ENCODE measurements around the gene BICC1. TPM values are rescaled to one million over a fixed set of nuclear protein-coding genes. Genes with fewer than 3 reads are reported as not detected.

BICC1 gene
- total and polyA plus RNA-seq, 2 donors (not counting 3 experiments of a cell fraction or from before 2014, with no cell fraction given): 0.06 to 0.29 TPM

DNA sequence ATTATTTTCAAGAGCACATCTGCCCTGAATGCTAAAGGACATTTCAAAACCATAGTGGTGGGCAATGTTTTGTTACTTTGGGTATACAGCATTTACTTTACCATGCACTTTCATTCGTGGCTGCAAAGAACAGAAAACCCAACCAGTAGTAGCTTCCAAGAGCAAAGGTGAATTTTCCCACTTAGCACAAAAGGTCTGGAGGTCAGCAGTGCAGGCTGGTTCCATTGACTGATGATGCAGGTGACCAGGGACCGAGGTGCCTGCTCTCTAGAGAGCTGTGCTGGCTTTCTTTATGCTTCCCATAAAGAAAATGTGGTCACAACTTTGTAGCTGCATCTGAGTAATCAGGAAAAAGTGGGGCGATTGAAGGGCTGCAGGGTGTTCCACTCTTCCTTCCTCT is 240.0 kb downstream of the BICC1 start:
- DNase-seq (ENCODE audit: low read depth, low spot score) (no peak), FAIRE-seq (no peak)
- dilution Hi-C loops (cut with MboI; ENCODE audit: extremely low pct_ligation_motif_present, low sequenced_read_pairs) (no loop called here), intact Hi-C loops (cut with micrococcal nuclease) (no loop called here)
- TF ChIP-seq, protein P1, sequence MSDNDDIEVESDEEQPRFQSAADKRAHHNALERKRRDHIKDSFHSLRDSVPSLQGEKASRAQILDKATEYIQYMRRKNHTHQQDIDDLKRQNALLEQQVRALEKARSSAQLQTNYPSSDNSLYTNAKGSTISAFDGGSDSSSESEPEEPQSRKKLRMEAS (IDR thresholded peaks at IDR 0.05; ENCODE audit: insufficient read depth, insufficient read length): no peak
- no peak for TF ChIP-seq MYC (IDR thresholded peaks at IDR 0.05; ENCODE audit: low read depth, low read length)
- Histone ChIP-seq H3K36me3 (ENCODE audit: control insufficient read depth in 2 of 2, extremely low read depth in 1 of 2, insufficient read depth in 2 of 2, low read length in 2 of 2) (no peaks in the 10 kb centered on the region), H3K9me3 (replicated peaks; ENCODE audit: control insufficient read depth, insufficient read depth, low read length) (no peaks in the 10 kb centered on the region), H2AFZ (ENCODE audit: low read depth, low read length) (no peak overlapping the region), H3K9ac (replicated peaks; ENCODE audit: extremely low read depth, insufficient read depth, low read length) (no peak overlapping the region), H3K27me3 (ENCODE audit: control insufficient read depth in 2 of 2, insufficient read depth in 2 of 2, low read length in 2 of 2) (no peaks in the 10 kb centered on the region), H4K20me1 (replicated peaks; ENCODE audit: control insufficient read depth, extremely low read depth, insufficient read depth, low read length) (no peaks in the 10 kb centered on the region), H3K4me3 (replicated peaks in 1 of 3; ENCODE audit: insufficient read depth in 1 of 3, low read depth in 1 of 3, low read length in 3 of 3) (no peak overlapping the region), H3K4me2 (ENCODE audit: insufficient read depth, low read length) (no peak overlapping the region), H3K79me2 (ENCODE audit: control insufficient read depth, insufficient read depth, low read length) (no peaks in the 10 kb centered on the region), H3K27ac (ENCODE audit: insufficient read depth, low read depth, low read length) (no peak overlapping the region), H3K9me1 (replicated peaks; ENCODE audit: control insufficient read depth, extremely low read depth, insufficient read depth, low read length) (no peaks in the 10 kb centered on the region), H3K4me1 (ENCODE audit: control insufficient read depth, extremely low read depth, insufficient read depth, low read length) (no peaks in the 10 kb centered on the region)
- ChIA-PET CTCF (no interaction called here), POLR2A (no interaction called here)
- no TSS peak for BruUV-seq (replicated peaks)

DNA sequence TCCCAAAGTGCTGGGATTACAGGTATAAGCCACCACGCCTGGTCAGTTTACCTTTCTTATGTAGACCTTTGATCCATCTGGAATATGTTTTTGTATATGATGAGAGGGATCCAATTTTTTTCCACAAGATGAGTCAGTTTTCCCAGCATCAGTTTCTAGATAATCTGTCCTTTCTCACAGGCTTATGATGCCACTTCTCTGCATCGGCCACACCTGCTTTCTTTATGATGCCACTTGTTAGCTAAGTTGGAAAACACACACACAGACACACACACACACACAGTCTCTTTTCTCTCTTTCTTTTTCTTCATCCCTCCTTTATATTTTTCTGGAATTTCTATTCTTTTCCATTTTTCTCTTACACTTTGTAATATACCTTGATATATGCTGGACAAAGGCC is 240.8 kb downstream of the BICC1 start:
- Histone ChIP-seq H3K9me1 (replicated peaks; ENCODE audit: control insufficient read depth, extremely low read depth, insufficient read depth, low read length) (no peaks in the 10 kb centered on the region), H2AFZ (ENCODE audit: low read depth, low read length) (no peak overlapping the region), H3K9ac (replicated peaks; ENCODE audit: extremely low read depth, insufficient read depth, low read length) (no peak overlapping the region), H3K4me1 (ENCODE audit: control insufficient read depth, extremely low read depth, insufficient read depth, low read length) (no peaks in the 10 kb centered on the region), H4K20me1 (replicated peaks; ENCODE audit: control insufficient read depth, extremely low read depth, insufficient read depth, low read length) (no peaks in the 10 kb centered on the region), H3K9me3 (replicated peaks; ENCODE audit: control insufficient read depth, insufficient read depth, low read length) (no peaks in the 10 kb centered on the region), H3K4me2 (ENCODE audit: insufficient read depth, low read length) (no peak overlapping the region), H3K4me3 (replicated peaks in 1 of 3; ENCODE audit: insufficient read depth in 1 of 3, low read depth in 1 of 3, low read length in 3 of 3) (no peak overlapping the region), H3K27me3 (ENCODE audit: control insufficient read depth in 2 of 2, insufficient read depth in 2 of 2, low read length in 2 of 2) (no peaks in the 10 kb centered on the region), H3K27ac (ENCODE audit: insufficient read depth, low read depth, low read length) (no peak overlapping the region), H3K79me2 (ENCODE audit: control insufficient read depth, insufficient read depth, low read length) (no peaks in the 10 kb centered on the region), H3K36me3 (ENCODE audit: control insufficient read depth in 2 of 2, extremely low read depth in 1 of 2, insufficient read depth in 2 of 2, low read length in 2 of 2) (no peaks in the 10 kb centered on the region)
- TF ChIP-seq GATA2 (IDR thresholded peaks at IDR 0.05; ENCODE audit: insufficient read depth, insufficient read length, low read depth, low read length) (no peak), JUN (IDR thresholded peaks at IDR 0.05; ENCODE audit: borderline replicate concordance, insufficient read depth, insufficient read length, low read depth) (no peak), FOS (IDR thresholded peaks at IDR 0.05; ENCODE audit: borderline replicate concordance, insufficient read depth, low read length) (no peak), POLR2AphosphoS5 (IDR thresholded peaks at IDR 0.05; ENCODE audit: insufficient read depth, low read depth, low read length) (no peak), EZH2 (IDR thresholded peaks at IDR 0.05; ENCODE audit: borderline replicate concordance, low read depth, low read length, severe bottlenecking) (no peak), POLR2A (IDR thresholded peaks at IDR 0.05; ENCODE audit: low read depth, low read length) (no peak), MYC (IDR thresholded peaks at IDR 0.05; ENCODE audit: low read depth, low read length) (no peak)
- TF ChIP-seq, protein P1 (IDR thresholded peaks at IDR 0.05; ENCODE audit: insufficient read depth, insufficient read length): no peak
- TF ChIP-seq, protein P2, sequence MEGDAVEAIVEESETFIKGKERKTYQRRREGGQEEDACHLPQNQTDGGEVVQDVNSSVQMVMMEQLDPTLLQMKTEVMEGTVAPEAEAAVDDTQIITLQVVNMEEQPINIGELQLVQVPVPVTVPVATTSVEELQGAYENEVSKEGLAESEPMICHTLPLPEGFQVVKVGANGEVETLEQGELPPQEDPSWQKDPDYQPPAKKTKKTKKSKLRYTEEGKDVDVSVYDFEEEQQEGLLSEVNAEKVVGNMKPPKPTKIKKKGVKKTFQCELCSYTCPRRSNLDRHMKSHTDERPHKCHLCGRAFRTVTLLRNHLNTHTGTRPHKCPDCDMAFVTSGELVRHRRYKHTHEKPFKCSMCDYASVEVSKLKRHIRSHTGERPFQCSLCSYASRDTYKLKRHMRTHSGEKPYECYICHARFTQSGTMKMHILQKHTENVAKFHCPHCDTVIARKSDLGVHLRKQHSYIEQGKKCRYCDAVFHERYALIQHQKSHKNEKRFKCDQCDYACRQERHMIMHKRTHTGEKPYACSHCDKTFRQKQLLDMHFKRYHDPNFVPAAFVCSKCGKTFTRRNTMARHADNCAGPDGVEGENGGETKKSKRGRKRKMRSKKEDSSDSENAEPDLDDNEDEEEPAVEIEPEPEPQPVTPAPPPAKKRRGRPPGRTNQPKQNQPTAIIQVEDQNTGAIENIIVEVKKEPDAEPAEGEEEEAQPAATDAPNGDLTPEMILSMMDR (IDR thresholded peaks at IDR 0.05; ENCODE audit: extremely low read depth in 1 of 2, insufficient read depth in 1 of 2, low read depth in 1 of 2, low read length in 2 of 2): no peak
- DNase-seq (ENCODE audit: low read depth, low spot score) (no peak), FAIRE-seq (no peak)
- intact Hi-C loops (cut with micrococcal nuclease) (no loop called here), dilution Hi-C loops (cut with MboI; ENCODE audit: extremely low pct_ligation_motif_present, low sequenced_read_pairs) (no loop called here)
- POLR2A ChIA-PET: no interaction called here
- CTCF ChIA-PET: no interaction called here
- no TSS peak for BruUV-seq (replicated peaks)
